Fibroblast of lung (primary cell): Measurements from ENCODE around the gene SLC44A4. TPM values are rescaled to one million over a fixed set of nuclear protein-coding genes. Genes with fewer than 3 reads are reported as not detected.

Experiments used
- DNase-seq, 2 donors: peaks; one replicate each; pipeline versions ENCODE4 v3.0.0 to v3.0.0-alpha.2; 2010; ENCODE audit warnings: low read depth in 2 of 2
- H2AFZ ChIP-seq: 2 replicates; pipeline ENCODE4 v1.5.1; 2012; ENCODE audit warnings: low read length, control low read depth, inconsistent platforms
- H3K27ac ChIP-seq: 2 replicates; pipeline ENCODE4 v1.5.1; 2011; ENCODE audit warnings: low read length, control low read depth; ENCODE audit not compliant: insufficient read depth
- H3K27me3 ChIP-seq: 2 replicates; pipeline ENCODE4 v1.5.1; 2011; ENCODE audit warnings: mild to moderate bottlenecking, low read length; ENCODE audit not compliant: control insufficient read depth, insufficient read depth
- H3K36me3 ChIP-seq: 2 replicates; pipeline ENCODE4 v1.5.1; 2011; ENCODE audit warnings: low read length; ENCODE audit not compliant: control insufficient read depth, insufficient read depth
- H3K4me1 ChIP-seq: 2 replicates; pipeline ENCODE4 v1.5.1; 2011; ENCODE audit warnings: low read length; ENCODE audit not compliant: control insufficient read depth, insufficient read depth; ENCODE audit errors: extremely low read depth
- H3K4me2 ChIP-seq: 2 replicates; pipeline ENCODE4 v1.5.1; 2011; ENCODE audit warnings: low read length, control low read depth; ENCODE audit not compliant: insufficient read depth; ENCODE audit errors: extremely low read depth
- H3K4me3 ChIP-seq, 4 experiments: fragments of 200-600 bp in 1 of 4; sonication (generic) in 1 of 4; replicated peaks in 1 of 4; 2 replicates each; pipeline ENCODE4 v1.5.1; 2011 to 2016; ENCODE audit warnings: low read length in 4 of 4, low read depth in 3 of 4, mild to moderate bottlenecking in 3 of 4, control low read depth in 2 of 4, inconsistent platforms in 1 of 4, mixed read lengths in 1 of 4; ENCODE audit not compliant: insufficient read depth in 1 of 4; ENCODE audit errors: control extremely low read depth in 1 of 4
- H3K79me2 ChIP-seq: 2 replicates; pipeline ENCODE4 v1.5.1; 2012; ENCODE audit warnings: mild to moderate bottlenecking, low read length, inconsistent platforms; ENCODE audit not compliant: control insufficient read depth, insufficient read depth
- H3K9ac ChIP-seq: 2 replicates; pipeline ENCODE4 v1.5.1; 2011; ENCODE audit warnings: mild to moderate bottlenecking, low read length, control low read depth; ENCODE audit not compliant: insufficient read depth
- H3K9me3 ChIP-seq: 2 replicates; pipeline ENCODE4 v1.5.1; 2012; ENCODE audit warnings: low read depth, low read length; ENCODE audit not compliant: control insufficient read depth, insufficient read depth
- H4K20me1 ChIP-seq: 2 replicates; pipeline ENCODE4 v1.5.1; 2011; ENCODE audit warnings: low read length; ENCODE audit not compliant: control insufficient read depth, insufficient read depth; ENCODE audit errors: extremely low read depth
- EZH2 ChIP-seq: IDR thresholded peaks from 2 replicates; pipeline ENCODE4 v1.5.1; 2012; ENCODE audit warnings: low read length, control low read depth, mild to moderate bottlenecking; ENCODE audit errors: missing control alignments
- polyA plus RNA-seq, 2 donors: library from polyadenylated mRNA; depleted of rRNA in 1 of 2; stranded (reverse) in 1 of 2; unstranded in 1 of 2; fragments of >200 nt; gene quantifications; 2 replicates each; pipeline ENCODE4 v1.2.1, GENCODE V29; 2011 to 2012; ENCODE audit warnings: missing spikeins in 1 of 2
- total RNA-seq: library from RNA; depleted of rRNA; stranded (reverse); fragments of >200 nt; gene quantifications from 2 replicates; pipeline ENCODE4 v1.2.1, GENCODE V29; 2014
- TF ChIP-seq, protein P1 (sequence below), 2 donors: IDR thresholded peaks in 1 of 2; conservative IDR thresholded peaks in 1 of 2; 1 replicate in 1 of 2; 2 replicates in 1 of 2; pipeline ENCODE4 v1.5.1; 2011 to 2012; ENCODE audit warnings: low read length in 2 of 2, control low read depth in 1 of 2, inconsistent platforms in 1 of 2, low read depth in 1 of 2, mild to moderate bottlenecking in 1 of 2

SLC44A4 gene
- total and polyA plus RNA-seq, 2 donors (not counting 1 experiment from before 2014, with no cell fraction given) = not detected

DNA sequence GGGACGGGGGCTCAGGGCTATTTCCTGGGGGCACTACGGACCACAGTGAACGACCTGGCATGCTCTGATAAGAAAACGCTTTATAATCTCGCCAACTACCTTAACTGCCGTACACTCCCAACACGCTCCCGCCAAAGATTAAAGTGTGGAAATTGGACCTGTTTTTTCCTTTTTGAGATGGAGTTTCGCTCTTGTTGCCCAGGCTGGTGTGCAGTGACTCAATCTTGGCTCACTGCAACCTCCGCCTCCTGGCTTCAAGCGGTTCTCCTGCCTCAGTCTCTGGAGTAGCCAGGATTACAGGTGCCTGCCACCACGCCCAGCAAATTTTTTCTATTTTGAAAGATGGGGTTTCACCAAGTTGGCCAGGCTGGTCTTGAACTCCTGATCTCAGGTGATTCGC, 346 bp upstream of the SLC44A4 start:
- no peak for DNase-seq
- Histone ChIP-seq H3K27ac (no peak overlapping the region), H4K20me1 (peaks cover 1% of the 10 kb centered on the region), H2AFZ (no peak overlapping the region), H3K4me2 (no peak overlapping the region), H3K4me1 (peaks cover 7% of the 10 kb centered on the region), H3K79me2 (no peaks in the 10 kb centered on the region), H3K9ac (no peak overlapping the region), H3K9me3 (no peaks in the 10 kb centered on the region), H3K4me3 (no peak overlapping the region), H3K36me3 (peaks cover 25% of the 10 kb centered on the region), H3K27me3 (no peaks in the 10 kb centered on the region)
- TF ChIP-seq, protein P1, sequence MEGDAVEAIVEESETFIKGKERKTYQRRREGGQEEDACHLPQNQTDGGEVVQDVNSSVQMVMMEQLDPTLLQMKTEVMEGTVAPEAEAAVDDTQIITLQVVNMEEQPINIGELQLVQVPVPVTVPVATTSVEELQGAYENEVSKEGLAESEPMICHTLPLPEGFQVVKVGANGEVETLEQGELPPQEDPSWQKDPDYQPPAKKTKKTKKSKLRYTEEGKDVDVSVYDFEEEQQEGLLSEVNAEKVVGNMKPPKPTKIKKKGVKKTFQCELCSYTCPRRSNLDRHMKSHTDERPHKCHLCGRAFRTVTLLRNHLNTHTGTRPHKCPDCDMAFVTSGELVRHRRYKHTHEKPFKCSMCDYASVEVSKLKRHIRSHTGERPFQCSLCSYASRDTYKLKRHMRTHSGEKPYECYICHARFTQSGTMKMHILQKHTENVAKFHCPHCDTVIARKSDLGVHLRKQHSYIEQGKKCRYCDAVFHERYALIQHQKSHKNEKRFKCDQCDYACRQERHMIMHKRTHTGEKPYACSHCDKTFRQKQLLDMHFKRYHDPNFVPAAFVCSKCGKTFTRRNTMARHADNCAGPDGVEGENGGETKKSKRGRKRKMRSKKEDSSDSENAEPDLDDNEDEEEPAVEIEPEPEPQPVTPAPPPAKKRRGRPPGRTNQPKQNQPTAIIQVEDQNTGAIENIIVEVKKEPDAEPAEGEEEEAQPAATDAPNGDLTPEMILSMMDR (conservative IDR thresholded peaks at IDR 0.05 in 1 of 2, IDR thresholded peaks at IDR 0.05 in 1 of 2; ENCODE audit: low read depth in 1 of 2, low read length in 2 of 2) = no peak
- no peak for TF ChIP-seq EZH2

GRCh38 chr6:31878222-31878621, 575 bp downstream of the SLC44A4 start:
- no peak overlapping the region for H3K27ac ChIP-seq
- H2AFZ ChIP-seq = no peak overlapping the region
- H3K4me3 ChIP-seq = no peak overlapping the region
- H3K4me2 ChIP-seq = no peak overlapping the region
- no peaks in the 10 kb centered on the region for H3K9me3 ChIP-seq
- H3K79me2 ChIP-seq = no peaks in the 10 kb centered on the region
- no peak for DNase-seq
- H3K27me3 ChIP-seq = no peaks in the 10 kb centered on the region
- H3K36me3 ChIP-seq = peaks cover 21% of the 10 kb centered on the region
- peaks cover 1% of the 10 kb centered on the region for H4K20me1 ChIP-seq
- peaks cover 7% of the 10 kb centered on the region for H3K4me1 ChIP-seq
- TF ChIP-seq, protein P1 (conservative IDR thresholded peaks at IDR 0.05 in 1 of 2, IDR thresholded peaks at IDR 0.05 in 1 of 2; ENCODE audit: low read depth in 1 of 2, low read length in 2 of 2) = no peak
- no peak for TF ChIP-seq EZH2
- no peak overlapping the region for H3K9ac ChIP-seq

DNA sequence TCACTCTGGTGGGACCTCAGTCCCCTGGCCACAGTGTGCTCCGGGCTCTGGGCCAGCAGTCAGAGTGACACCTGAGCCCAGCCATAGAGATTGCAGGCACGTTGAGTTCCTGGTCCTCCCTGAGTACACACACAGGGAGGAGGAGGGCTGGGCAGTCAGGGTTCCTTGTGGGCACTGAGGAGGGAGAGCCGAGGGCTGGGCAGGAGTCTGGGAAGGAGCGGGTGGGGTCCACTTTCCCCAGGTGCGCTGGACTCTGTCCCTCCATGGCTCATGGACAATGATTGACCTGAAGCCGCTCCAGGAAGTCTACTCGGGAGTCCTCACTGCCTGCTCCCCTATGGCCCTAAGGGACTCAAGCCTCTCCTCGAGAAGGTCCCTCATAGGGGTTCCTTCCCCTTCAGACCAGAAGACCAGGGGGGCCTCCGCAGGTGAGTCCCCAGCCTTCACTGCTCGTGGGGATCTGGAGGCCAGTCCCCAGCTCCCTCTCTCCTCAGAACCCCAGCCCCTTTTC, 1.1 kb downstream of the SLC44A4 start:
- peaks cover 1% of the 10 kb centered on the region for H4K20me1 ChIP-seq
- peaks cover 6% of the 10 kb centered on the region for H3K4me1 ChIP-seq
- peaks cover 16% of the 10 kb centered on the region for H3K36me3 ChIP-seq
- H3K27ac ChIP-seq = no peak overlapping the region
- no peak overlapping the region for H3K9ac ChIP-seq
- no peaks in the 10 kb centered on the region for H3K79me2 ChIP-seq
- H3K27me3 ChIP-seq = no peaks in the 10 kb centered on the region
- H3K4me3 ChIP-seq = no peak overlapping the region
- no peak for DNase-seq
- no peak for TF ChIP-seq EZH2
- TF ChIP-seq, protein P1 (conservative IDR thresholded peaks at IDR 0.05 in 1 of 2, IDR thresholded peaks at IDR 0.05 in 1 of 2; ENCODE audit: low read depth in 1 of 2, low read length in 2 of 2) = no peak
- H3K4me2 ChIP-seq = no peak overlapping the region
- no peaks in the 10 kb centered on the region for H3K9me3 ChIP-seq
- H2AFZ ChIP-seq = no peak overlapping the region
